Bronchial epithelial cell (primary cell): ENCODE data around the gene ALG14. TPM values are rescaled to one million over a fixed set of nuclear protein-coding genes. Genes with fewer than 3 reads are reported as not detected.
"Not testable (repeated sequence)": the region's sequence is repeated elsewhere in the genome, so short reads cannot be mapped to it uniquely, and the experiment has no call there.

Experiments used
- DNase-seq: peaks from one replicate; pipeline ENCODE4 v3.0.0-alpha.2; 2010; ENCODE audit warnings: low read depth
- FAIRE-seq: peaks from 2 replicates; lab custom pipeline; 2011; peaks lifted over from hg19 to GRCh38; lab: Jason Lieb, UNC
- H3K27me3 ChIP-seq: 2 replicates; pipeline ENCODE4 v1.5.1; 2011; ENCODE audit warnings: low read length; ENCODE audit not compliant: control insufficient read depth, insufficient read depth
- H3K36me3 ChIP-seq: 2 replicates; pipeline ENCODE4 v1.5.1; 2011; ENCODE audit warnings: low read length; ENCODE audit not compliant: control insufficient read depth, insufficient read depth
- H3K4me3 ChIP-seq: 2 replicates; pipeline ENCODE4 v1.5.1; 2011; ENCODE audit warnings: mild to moderate bottlenecking, low read depth, low read length, control low read depth
- total RNA-seq: library from RNA; depleted of rRNA; stranded (reverse); fragments of >200 nt; gene quantifications from 2 replicates; pipeline ENCODE4 v1.2.1, GENCODE V29; 2014
- TF ChIP-seq, protein P1 (sequence below): IDR thresholded peaks from 2 replicates; pipeline ENCODE4 v1.5.1; 2011; ENCODE audit warnings: mild to moderate bottlenecking, moderate library complexity, low read length, control low read depth, inconsistent platforms; ENCODE audit not compliant: insufficient read depth, severe bottlenecking

The ALG14 gene
- total RNA-seq, 1 donor from 2014 or later = 0.53 TPM

GRCh38 chr1:95067062-95067461 is 5.7 kb downstream of the ALG14 start:
- FAIRE-seq (no peak), DNase-seq (no peak)
- no peaks in the 10 kb centered on the region for H3K27me3 ChIP-seq
- no peak overlapping the region for H3K4me3 ChIP-seq
- TF ChIP-seq, protein P1, sequence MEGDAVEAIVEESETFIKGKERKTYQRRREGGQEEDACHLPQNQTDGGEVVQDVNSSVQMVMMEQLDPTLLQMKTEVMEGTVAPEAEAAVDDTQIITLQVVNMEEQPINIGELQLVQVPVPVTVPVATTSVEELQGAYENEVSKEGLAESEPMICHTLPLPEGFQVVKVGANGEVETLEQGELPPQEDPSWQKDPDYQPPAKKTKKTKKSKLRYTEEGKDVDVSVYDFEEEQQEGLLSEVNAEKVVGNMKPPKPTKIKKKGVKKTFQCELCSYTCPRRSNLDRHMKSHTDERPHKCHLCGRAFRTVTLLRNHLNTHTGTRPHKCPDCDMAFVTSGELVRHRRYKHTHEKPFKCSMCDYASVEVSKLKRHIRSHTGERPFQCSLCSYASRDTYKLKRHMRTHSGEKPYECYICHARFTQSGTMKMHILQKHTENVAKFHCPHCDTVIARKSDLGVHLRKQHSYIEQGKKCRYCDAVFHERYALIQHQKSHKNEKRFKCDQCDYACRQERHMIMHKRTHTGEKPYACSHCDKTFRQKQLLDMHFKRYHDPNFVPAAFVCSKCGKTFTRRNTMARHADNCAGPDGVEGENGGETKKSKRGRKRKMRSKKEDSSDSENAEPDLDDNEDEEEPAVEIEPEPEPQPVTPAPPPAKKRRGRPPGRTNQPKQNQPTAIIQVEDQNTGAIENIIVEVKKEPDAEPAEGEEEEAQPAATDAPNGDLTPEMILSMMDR = no peak
- peaks cover 2% of the 10 kb centered on the region for H3K36me3 ChIP-seq

DNA sequence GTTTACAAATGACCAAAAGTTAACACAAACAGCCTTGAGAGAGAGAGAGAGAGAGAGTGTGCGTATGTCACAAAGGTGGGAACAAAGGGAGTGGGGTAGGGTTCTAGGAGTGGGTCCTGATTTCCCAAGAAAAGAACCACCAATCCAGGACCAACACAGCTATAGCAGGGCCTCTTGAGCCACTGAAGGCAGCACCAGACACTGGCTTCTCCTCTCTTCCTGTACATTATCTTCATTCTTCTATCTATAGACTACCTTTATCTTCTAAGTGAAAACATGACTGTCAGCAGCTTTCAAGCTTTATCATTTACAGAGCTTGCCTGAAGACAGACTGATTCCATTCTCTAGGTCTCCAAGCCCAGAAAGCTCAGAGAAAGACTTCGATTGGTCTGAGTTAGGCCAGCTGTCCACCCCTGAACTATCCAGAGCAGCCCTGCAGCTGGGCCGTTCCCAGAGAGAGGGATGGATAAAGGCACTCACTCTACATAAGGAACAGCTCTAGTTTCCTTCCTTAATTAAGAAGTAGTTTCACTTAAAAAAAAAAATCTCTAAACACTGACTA is 11.2 kb downstream of the ALG14 start:
- H3K27me3 ChIP-seq = no peaks in the 10 kb centered on the region
- TF ChIP-seq, protein P1 = no peak
- DNase-seq (no peak), FAIRE-seq (no peak)
- H3K4me3 ChIP-seq = no peak overlapping the region
- no peaks in the 10 kb centered on the region for H3K36me3 ChIP-seq

- TF ChIP-seq, protein P1 = no peak
- Histone ChIP-seq H3K27me3 (no peaks in the 10 kb centered on the region), H3K4me3 (no peak overlapping the region), H3K36me3 (no peaks in the 10 kb centered on the region)
- DNase-seq = no peak
- FAIRE-seq = no peak
These were observed 13.8 kb downstream of the ALG14 start for GRCh38 chr1:95058974-95059373.

DNA sequence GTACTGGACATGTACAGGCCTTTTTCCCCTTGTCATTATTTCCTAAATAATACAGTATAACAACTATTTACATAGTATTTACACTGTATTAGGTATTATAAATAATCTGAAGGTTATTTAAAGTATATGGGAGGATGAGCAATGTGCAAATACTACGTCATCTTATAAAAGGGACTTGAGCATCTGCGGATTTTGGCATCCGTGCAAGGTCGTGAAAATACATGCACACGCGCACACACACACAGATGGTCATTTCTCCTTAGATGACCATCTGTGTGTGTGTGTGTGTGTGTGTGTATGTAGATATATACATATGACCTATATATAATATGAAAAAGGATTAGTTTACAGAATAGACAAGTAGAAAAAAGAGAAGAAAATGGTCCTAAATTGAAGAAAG is 15.4 kb downstream of the ALG14 start:
- Histone ChIP-seq H3K4me3 (no peak overlapping the region), H3K36me3 (no peaks in the 10 kb centered on the region), H3K27me3 (no peaks in the 10 kb centered on the region)
- DNase-seq = no peak
- FAIRE-seq = no peak
- TF ChIP-seq, protein P1 = no peak

DNA sequence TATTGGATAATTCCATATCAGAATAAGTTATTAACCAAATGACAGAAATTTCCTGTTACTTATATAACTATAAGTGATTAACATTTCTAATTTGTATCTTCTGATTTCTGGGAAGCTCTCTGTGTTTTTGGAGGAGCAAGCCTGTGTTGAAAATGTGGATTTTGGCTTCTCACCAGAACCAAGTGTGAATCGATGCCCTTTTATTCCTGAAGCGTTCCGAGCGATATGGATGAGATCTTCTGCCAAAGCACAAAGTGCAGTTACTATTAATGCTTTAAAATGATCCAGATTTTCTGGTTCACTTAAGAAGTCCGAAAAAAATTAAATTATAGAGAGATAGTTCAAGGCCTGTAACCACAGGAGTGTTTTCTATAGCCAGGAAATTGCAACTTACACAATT is 22.8 kb downstream of the ALG14 start:
- Histone ChIP-seq H3K4me3 (no peak overlapping the region), H3K36me3 (no peaks in the 10 kb centered on the region), H3K27me3 (no peaks in the 10 kb centered on the region)
- TF ChIP-seq, protein P1 = no peak
- no peak for DNase-seq
- no peak for FAIRE-seq

- Histone ChIP-seq H3K36me3 (no peaks in the 10 kb centered on the region), H3K27me3 (no peaks in the 10 kb centered on the region), H3K4me3 (no peak overlapping the region)
- TF ChIP-seq, protein P1 = no peak
- FAIRE-seq (no peak), DNase-seq (no peak)
These were observed 24.4 kb downstream of the ALG14 start for GRCh38 chr1:95048317-95048716.

GRCh38 chr1:95047624-95048023 is 25.1 kb downstream of the ALG14 start:
- H3K4me3 ChIP-seq, H3K27me3 ChIP-seq, H3K36me3 ChIP-seq, DNase-seq, FAIRE-seq: not testable (repeated sequence)
